ENCODE data around the gene CREB3L1.

- TF ChIP-seq POLR2A (IDR thresholded peaks at IDR 0.05; ENCODE audit: low read length) (no peak), GATA1 (IDR thresholded peaks at IDR 0.05; ENCODE audit: low read depth, low read length) (no peak)
Measured at GRCh38 chr11:46307369-46307768, 29.9 kb downstream of the CREB3L1 start.

Data from erythroblast (primary cell).